Mesothelial cell of epicardium (in vitro differentiated cells): ENCODE results near the gene CORO6. TPM values are rescaled to one million over a fixed set of nuclear protein-coding genes. Genes with fewer than 3 reads are reported as not detected.

Experiments
- DNase-seq, 2 experiments: peaks; one replicate each; pipeline ENCODE4 v3.0.0; 2021; ENCODE audit warnings: low spot score in 2 of 2; ENCODE audit not compliant: unreplicated experiment in 2 of 2
- H3K27ac Mint-ChIP-seq: 2 replicates; pipeline ENCODE4 v1.8.0; 2021; ENCODE audit warnings: mixed read lengths
- H3K27me3 Mint-ChIP-seq: 2 replicates; pipeline ENCODE4 v1.8.0; 2021; ENCODE audit warnings: low read depth, mixed read lengths
- H3K36me3 Mint-ChIP-seq: 2 replicates; pipeline ENCODE4 v1.8.0; 2021; ENCODE audit warnings: mixed read lengths
- H3K4me1 Mint-ChIP-seq: 2 replicates; pipeline ENCODE4 v1.8.0; 2021; ENCODE audit warnings: mixed read lengths
- H3K4me3 Mint-ChIP-seq: 2 replicates; pipeline ENCODE4 v1.8.0; 2021; ENCODE audit warnings: mild to moderate bottlenecking, moderate library complexity, mixed read lengths
- H3K9me3 Mint-ChIP-seq: 2 replicates; pipeline ENCODE4 v1.8.0; 2021; ENCODE audit warnings: mixed read lengths
- CTCF ChIP-seq: fragments of 200-600 bp; sonication (generic); IDR thresholded peaks from one replicate; pipeline ENCODE4 v1.5.0; 2021; ENCODE audit warnings: antibody characterized with exemption; ENCODE audit not compliant: unreplicated experiment
- total RNA-seq: library from RNA; stranded (reverse); gene quantifications from 3 replicates; pipeline ENCODE4 v1.2.1, GENCODE V29; 2021

Gene CORO6
- total RNA-seq, 1 donor from 2014 or later: 3.4 TPM

DNA sequence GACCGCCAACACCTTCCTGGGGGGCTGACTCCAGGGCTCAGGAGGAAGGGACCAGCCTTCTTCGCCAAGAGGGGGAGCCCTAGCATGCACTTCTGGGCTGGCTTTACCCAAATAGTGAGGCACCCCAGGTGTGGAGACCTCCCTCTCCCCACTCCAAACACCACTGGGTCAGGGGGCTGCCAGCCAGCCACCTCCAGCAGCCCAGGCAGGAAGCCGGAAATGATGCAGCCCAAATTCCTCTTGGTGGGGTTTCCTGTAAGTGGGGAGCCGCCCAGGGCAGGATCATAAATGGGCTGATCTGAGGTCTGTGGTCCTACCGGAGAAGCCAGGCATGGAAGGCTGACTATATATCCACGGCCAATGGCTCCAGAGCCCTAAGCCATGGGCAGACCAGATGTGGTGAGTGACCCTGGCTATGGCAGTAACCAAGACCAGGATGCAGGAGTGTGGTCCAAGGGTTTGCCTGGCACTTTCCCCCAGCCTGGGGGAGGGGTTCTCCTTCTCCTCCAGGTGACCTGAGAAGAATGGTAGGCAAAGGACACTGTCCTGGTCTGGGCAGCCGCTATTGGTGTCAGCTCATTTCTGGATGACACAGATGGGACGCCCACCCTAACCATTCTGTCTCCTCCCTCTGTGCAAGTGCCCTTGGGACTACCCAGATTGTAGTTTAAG, 37.5 kb downstream of the CORO6 start:
- Mint-ChIP-seq H3K36me3 (peaks cover 10% of the 10 kb centered on the region), H3K27me3 (no peaks in the 10 kb centered on the region), H3K4me3 (no peak overlapping the region), H3K27ac (no peak overlapping the region), H3K4me1 (peaks cover 26% of the 10 kb centered on the region), H3K9me3 (no peaks in the 10 kb centered on the region)
- DNase-seq: no peak
- TF ChIP-seq CTCF: no peak

GRCh38 chr17:29584452-29585079, 38.1 kb downstream of the CORO6 start:
- H3K27ac Mint-ChIP-seq: peak overlapping the region; percentile 59
- peaks cover 15% of the 10 kb centered on the region for H3K36me3 Mint-ChIP-seq
- H3K4me1 Mint-ChIP-seq: peaks cover 21% of the 10 kb centered on the region
- DNase-seq: no peak
- TF ChIP-seq CTCF: no peak
- H3K9me3 Mint-ChIP-seq: no peaks in the 10 kb centered on the region
- H3K4me3 Mint-ChIP-seq: no peak overlapping the region
- H3K27me3 Mint-ChIP-seq: no peaks in the 10 kb centered on the region

DNA sequence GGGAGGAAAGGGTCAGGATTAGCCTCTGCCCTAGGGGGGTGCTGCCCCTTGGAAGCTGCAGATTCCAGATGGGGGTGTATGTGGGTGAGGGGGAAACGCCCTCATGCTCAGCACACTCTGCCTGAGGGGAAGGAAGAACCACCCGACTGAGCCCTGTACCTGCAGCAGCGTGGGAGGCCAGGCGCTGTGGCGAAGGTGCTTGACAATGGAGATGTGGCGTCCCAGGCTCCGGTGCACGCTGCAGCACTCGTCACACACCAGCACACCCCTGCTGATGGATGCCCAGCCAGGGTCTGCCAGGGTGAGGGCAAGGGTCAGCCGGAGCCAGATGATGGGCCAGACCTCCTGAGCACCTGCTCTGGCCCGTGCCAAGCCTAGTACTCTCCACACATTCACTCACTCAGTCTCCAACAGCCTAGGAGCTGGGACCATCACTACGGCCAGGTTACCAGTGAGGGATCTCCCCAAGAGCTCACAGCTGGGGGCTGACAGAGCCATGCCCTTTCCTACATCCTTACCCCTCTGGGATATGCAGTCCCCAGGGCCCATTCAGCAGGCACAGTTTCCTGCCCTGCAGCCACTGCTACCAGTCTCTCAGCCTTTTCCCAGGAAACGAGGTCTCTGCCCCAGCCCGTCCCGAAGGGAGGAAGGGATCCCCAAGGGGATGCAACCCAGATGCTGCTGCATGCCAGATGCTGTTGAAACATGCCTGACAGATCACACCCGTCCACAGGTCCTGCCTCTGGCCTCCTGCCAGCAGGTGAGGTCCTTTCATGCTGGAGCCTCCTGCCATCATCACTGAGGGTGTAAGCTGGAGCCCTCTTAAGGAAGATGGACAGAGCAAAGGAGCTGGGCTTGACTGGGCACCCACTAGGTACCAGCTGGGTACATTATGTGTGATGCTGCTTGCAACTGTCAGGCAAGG, 39.1 kb downstream of the CORO6 start:
- H3K27me3 Mint-ChIP-seq: no peaks in the 10 kb centered on the region
- no peaks in the 10 kb centered on the region for H3K9me3 Mint-ChIP-seq
- H3K36me3 Mint-ChIP-seq: peaks cover 15% of the 10 kb centered on the region
- DNase-seq: no peak
- H3K4me3 Mint-ChIP-seq: no peak overlapping the region
- peaks cover 21% of the 10 kb centered on the region for H3K4me1 Mint-ChIP-seq
- TF ChIP-seq CTCF: no peak
- no peak overlapping the region for H3K27ac Mint-ChIP-seq

- peaks cover 15% of the 10 kb centered on the region for H3K36me3 Mint-ChIP-seq
- no peak for DNase-seq
- no peak for TF ChIP-seq CTCF
- no peak overlapping the region for H3K27ac Mint-ChIP-seq
- no peak overlapping the region for H3K4me3 Mint-ChIP-seq
- H3K9me3 Mint-ChIP-seq: no peaks in the 10 kb centered on the region
- H3K27me3 Mint-ChIP-seq: no peaks in the 10 kb centered on the region
- H3K4me1 Mint-ChIP-seq: peaks cover 15% of the 10 kb centered on the region
Observed at GRCh38 chr17:29582772-29583171, 39.9 kb downstream of the CORO6 start.

GRCh38 chr17:29582254-29582765, 40.4 kb downstream of the CORO6 start:
- peaks cover 15% of the 10 kb centered on the region for H3K36me3 Mint-ChIP-seq
- H3K27ac Mint-ChIP-seq: no peak overlapping the region
- H3K4me3 Mint-ChIP-seq: no peak overlapping the region
- H3K9me3 Mint-ChIP-seq: no peaks in the 10 kb centered on the region
- peaks cover 10% of the 10 kb centered on the region for H3K4me1 Mint-ChIP-seq
- H3K27me3 Mint-ChIP-seq: no peaks in the 10 kb centered on the region
- no peak for DNase-seq
- TF ChIP-seq CTCF: no peak
